ENCODE results near the gene ACLY. TPM values are rescaled to one million over a fixed set of nuclear protein-coding genes. Genes with fewer than 3 reads are reported as not detected.

Gene ACLY
- total RNA-seq, 1 experiment from 2014 or later: 279 TPM

DNA sequence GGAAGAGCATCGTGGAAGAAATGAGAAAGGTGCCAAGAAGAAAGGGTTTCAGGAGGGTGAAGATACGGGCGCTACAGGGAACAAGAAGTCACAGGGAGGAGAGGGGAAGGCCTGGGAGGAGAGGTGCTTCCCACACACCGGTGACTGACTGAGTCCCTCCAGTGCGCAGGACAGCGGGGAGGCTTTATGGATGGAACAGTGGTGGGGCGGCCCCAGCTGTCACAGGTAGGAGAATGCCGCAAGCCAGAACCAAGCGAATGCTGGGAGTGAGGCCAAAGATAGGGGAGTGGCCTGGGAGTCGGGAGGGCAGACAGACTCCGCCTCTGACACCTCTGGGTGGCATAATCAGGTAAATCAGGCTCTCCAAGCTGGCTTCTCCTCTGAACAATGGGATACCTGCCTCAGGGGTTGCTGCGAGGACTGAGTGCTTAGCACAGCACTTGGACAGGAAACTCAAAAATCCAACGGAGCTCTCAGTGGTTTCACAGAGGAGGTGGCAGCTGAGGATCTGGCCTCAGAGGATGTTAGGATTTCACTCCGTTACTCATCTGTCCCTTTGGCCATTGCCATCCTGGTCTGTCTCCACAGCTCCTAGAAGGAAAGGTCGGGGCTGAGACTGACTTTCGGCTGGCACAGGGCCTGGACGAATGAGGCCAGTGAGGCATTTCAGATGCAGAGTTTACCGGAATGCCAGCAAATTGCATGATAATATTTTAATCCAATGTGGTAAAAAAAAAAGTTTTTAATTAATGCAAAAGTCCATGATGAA lies 47.1 kb upstream of the ACLY start:
- H3K14ac ChIP-seq (ENCODE audit: insufficient read depth, low read length): no peak overlapping the region
- H3K23me2 ChIP-seq (ENCODE audit: insufficient read length, low read depth, low read length, poor library complexity, severe bottlenecking): peaks cover 12% of the 10 kb centered on the region
- H3K36me3 Mint-ChIP-seq (ENCODE audit: insufficient read depth in 1 of 3, low read depth in 3 of 3): peaks cover 13 to 24% (median 18%) of the 10 kb centered on the region in 3 experiments; a peak in 6 of 7 replicates
- no peaks in the 10 kb centered on the region for H3K79me1 ChIP-seq (ENCODE audit: insufficient read depth, low read depth, low read length, poor library complexity, severe bottlenecking)
- H3K56ac ChIP-seq (ENCODE audit: insufficient read length, low read depth, low read length): no peak overlapping the region
- H4K5ac ChIP-seq (ENCODE audit: insufficient read length, low read depth, low read length): no peak overlapping the region
- H3K4me1 ChIP-seq (ENCODE audit: insufficient read depth, low read length): no peaks in the 10 kb centered on the region
- no CpG with 5 or more reads among the region's 18 CpGs for WGBS (ENCODE audit: extremely low coverage, insufficient read length, low lambda C conversion rate)
- H3K4me1 Mint-ChIP-seq: peaks cover 23 to 33% of the 10 kb centered on the region in 2 experiments
- peak overlapping the region; percentile 5 for H2BK12ac ChIP-seq (ENCODE audit: insufficient read length, low read depth, low read length)
- H2BK120ac ChIP-seq (ENCODE audit: low read depth, low read length, poor library complexity, severe bottlenecking): no peak overlapping the region
- H3T11ph ChIP-seq (ENCODE audit: low read length): no peak overlapping the region
- H3K9me3 Mint-ChIP-seq: no peaks in the 10 kb centered on the region
- no peak overlapping the region for H2AFZ ChIP-seq (ENCODE audit: low read length)
- no peak overlapping the region for H4K8ac ChIP-seq (replicated peaks; ENCODE audit: insufficient read length, low read depth, low read length)
- no peak overlapping the region for H3K27ac ChIP-seq (ENCODE audit: insufficient read length, low read depth, low read length)
- peak overlapping the region; percentile 55 for H3K9ac ChIP-seq (ENCODE audit: extremely low read depth, insufficient read length, low read length)
- DNase-seq: peak; percentile 97
- no peak overlapping the region for H3K4ac ChIP-seq (ENCODE audit: low read depth, low read length)
- H2AK5ac ChIP-seq (ENCODE audit: insufficient read length, low read length): no peak overlapping the region
- H3K4me2 ChIP-seq (ENCODE audit: insufficient read depth, insufficient read length, low read length): peak overlapping the region; percentile 91
- H3K79me2 ChIP-seq (ENCODE audit: insufficient read depth, low read length): no peaks in the 10 kb centered on the region
- peak overlapping the region; percentile 76 to 87 for H3K4me3 Mint-ChIP-seq
- H3K23ac ChIP-seq (ENCODE audit: insufficient read length, low read depth, low read length): no peak overlapping the region
- no peak overlapping the region for H2BK20ac ChIP-seq (ENCODE audit: low read depth, low read length, poor library complexity, severe bottlenecking)
- peak overlapping the region; percentile 2 for H3K18ac ChIP-seq (ENCODE audit: insufficient read length, low read depth, low read length)
- H3K9me3 ChIP-seq (ENCODE audit: control insufficient read depth, low read depth, low read length): no peaks in the 10 kb centered on the region
- no peaks in the 10 kb centered on the region for H4K20me1 ChIP-seq (ENCODE audit: control insufficient read depth, insufficient read depth, insufficient read length)
- no peak overlapping the region for H2BK15ac ChIP-seq (ENCODE audit: low read depth, low read length)
- peak overlapping the region; percentile 65 to 93 (median 76); a peak in 4 of 7 replicates for H3K27ac Mint-ChIP-seq
- H3K27me3 Mint-ChIP-seq (ENCODE audit: low read depth): peaks cover 4% of the 10 kb centered on the region; the same call in 1 of the 2 replicates
- H4K91ac ChIP-seq (ENCODE audit: insufficient read length, low read depth, low read length): no peak overlapping the region
- TF ChIP-seq, protein P1, sequence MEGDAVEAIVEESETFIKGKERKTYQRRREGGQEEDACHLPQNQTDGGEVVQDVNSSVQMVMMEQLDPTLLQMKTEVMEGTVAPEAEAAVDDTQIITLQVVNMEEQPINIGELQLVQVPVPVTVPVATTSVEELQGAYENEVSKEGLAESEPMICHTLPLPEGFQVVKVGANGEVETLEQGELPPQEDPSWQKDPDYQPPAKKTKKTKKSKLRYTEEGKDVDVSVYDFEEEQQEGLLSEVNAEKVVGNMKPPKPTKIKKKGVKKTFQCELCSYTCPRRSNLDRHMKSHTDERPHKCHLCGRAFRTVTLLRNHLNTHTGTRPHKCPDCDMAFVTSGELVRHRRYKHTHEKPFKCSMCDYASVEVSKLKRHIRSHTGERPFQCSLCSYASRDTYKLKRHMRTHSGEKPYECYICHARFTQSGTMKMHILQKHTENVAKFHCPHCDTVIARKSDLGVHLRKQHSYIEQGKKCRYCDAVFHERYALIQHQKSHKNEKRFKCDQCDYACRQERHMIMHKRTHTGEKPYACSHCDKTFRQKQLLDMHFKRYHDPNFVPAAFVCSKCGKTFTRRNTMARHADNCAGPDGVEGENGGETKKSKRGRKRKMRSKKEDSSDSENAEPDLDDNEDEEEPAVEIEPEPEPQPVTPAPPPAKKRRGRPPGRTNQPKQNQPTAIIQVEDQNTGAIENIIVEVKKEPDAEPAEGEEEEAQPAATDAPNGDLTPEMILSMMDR (conservative IDR thresholded peaks at IDR 0.05): no peak
- H3K27me3 ChIP-seq (ENCODE audit: insufficient read depth, low read length): no peaks in the 10 kb centered on the region
- H2BK5ac ChIP-seq (ENCODE audit: insufficient read length, low read length): no peak overlapping the region

All from H9 (cell line).